GM11168 (cell line): Measurements from ENCODE around the gene SGPP2.

ENCODE experiments used
- in situ Hi-C: fragments of 300-500 bp; cut with MboI; formaldehyde crosslinking; loops from one replicate; pipeline ENCODE4 v1.12.0; 2022; ENCODE audit warnings: low sequenced_read_pairs; ENCODE audit not compliant: unreplicated experiment

SGPP2 gene

GRCh38 chr2:222459983-222460382, 35.6 kb downstream of the SGPP2 start:
- in situ Hi-C loops, result no loop called here

GRCh38 chr2:222465746-222466145, 41.4 kb downstream of the SGPP2 start:
- in situ Hi-C loops, result no loop called here

GRCh38 chr2:222468346-222468745, 44.0 kb downstream of the SGPP2 start:
- in situ Hi-C loops, result no loop called here

- in situ Hi-C loops, result no loop called here
Observed at GRCh38 chr2:222470802-222471468, 46.6 kb downstream of the SGPP2 start.

DNA sequence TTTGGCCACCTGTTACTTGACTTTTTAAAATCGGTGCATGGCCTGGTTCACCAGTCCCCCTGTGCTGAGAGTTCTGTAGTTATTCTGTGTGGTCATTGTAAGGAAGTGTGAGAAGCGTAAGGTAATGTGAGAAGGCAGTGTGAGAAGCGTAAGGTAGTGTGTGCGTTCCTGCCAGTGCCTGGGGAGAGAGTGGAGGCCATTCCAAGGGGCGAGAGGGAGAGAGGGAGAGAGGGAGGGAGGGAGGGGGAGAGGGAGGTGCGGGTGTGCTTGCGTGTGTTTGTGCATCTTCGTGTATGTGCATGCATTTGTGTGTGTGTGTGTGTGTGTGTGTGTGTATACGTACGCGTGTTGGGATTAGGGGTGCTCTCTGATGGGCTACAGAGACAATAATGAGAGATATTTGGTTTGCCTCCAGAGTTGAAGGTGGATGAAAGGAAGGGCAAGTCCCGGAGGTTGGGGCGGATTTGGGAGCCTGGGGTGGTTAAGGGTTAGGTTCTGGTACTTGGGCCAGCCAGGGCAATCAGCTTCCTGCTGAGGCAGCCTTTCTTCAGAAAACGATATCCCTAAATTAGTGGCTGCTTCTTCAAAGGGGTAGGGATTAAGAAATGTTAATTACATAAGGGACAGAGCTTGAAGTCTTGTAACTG, 53.7 kb downstream of the SGPP2 start:
- in situ Hi-C loops, result no loop called here

DNA sequence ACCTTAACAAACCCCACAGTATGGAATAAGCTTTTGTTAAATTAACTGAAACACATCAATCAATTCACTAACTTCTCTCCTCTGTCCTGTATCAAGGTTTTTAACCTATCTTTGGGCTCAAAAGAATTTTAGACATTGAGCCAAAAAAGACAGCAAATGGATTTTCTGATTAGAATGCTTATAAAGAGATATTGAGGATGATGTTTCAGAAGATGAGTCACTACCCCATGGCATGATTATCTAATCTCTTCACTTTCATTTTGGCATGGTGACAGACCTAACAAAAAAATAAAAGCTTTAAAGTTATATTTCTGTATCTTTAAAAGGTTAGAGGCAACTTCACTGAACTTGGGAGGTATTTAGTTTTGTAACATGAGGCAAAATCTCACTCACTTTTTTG, 55.5 kb downstream of the SGPP2 start:
- in situ Hi-C loops, result no loop called here

GRCh38 chr2:222480497-222480896, 56.2 kb downstream of the SGPP2 start:
- in situ Hi-C loops, result no loop called here

DNA sequence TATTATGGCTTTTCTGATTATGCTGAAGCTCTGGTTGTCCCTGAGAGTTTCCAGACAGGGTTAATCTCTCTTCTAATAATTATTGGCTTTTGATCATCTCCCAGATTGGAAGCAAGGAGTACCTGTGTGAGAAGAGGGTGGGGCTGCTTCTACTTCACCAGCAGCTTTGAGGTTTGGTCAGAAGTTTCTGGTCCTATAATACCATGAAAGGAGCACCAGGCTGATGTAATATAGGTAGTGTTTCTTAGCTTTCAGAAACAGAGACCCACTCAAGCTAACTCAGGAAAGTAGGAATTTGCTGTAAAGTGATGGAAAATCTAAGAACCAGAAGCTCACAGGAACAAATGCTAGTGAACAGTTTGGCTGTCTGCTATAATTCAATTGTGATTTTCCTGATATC, 57.6 kb downstream of the SGPP2 start:
- in situ Hi-C loops, result no loop called here

GRCh38 chr2:222483513-222484039, 59.2 kb downstream of the SGPP2 start:
- in situ Hi-C loops, result no loop called here

DNA sequence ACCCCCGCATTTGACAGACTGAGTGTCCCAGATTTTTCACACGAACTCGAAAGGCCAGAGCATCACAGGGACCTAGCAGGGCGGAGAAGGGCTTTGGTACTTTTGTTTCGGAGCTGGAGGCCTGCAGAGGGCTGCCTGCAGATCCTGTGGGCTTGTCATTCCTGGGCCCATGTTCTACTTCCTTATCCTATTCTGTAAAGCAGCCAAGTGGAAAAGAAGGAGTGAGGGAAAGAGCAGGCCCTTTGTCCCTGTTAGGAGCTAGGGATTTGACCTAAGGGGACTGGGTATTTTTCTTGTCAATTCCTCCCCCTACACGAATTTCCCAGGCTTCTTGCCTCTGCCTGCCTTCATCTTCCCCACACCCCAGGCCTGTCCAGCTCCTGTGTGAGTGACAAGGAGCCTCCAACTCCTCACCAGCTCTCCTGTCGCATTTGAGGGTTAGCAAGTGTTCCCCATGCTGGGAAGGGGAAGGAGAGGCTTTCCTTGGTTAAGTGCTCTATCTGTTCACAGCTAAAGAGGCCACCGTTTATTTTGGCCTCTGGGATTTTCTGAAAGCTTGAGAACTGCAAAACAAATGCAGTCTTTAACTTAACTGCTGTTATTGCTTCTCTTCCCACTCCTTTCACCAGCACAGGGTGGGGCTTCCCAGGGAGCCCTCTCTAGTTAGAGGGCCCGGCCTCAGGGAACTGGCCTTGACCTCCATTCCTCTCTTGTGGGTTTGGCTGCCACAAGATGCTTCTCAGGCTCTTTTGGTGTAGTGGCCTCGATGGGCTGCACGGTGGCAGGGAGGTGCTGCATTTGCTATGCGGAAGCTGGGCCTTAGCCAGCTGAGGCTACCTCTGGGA, 61.2 kb downstream of the SGPP2 start:
- in situ Hi-C loops, result no loop called here

DNA sequence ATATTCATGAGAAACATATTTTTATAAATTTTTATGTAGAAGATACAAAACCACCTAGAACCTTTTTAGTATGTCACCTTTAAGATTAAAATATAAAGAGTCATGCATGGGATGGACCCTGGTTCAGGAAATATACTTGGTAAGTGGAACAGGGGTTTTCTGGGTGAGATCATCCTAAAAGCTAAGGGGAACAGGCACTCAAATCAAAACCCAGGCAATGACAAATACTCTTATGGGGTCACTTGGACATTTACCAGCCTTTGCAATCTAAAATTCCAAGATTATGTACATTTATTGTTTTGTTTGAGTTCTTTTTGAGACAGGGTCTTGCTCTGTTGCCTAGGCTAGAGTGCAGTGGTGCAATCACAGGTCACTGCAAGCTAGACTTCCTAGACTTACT, 65.8 kb downstream of the SGPP2 start:
- in situ Hi-C loops, result no loop called here

DNA sequence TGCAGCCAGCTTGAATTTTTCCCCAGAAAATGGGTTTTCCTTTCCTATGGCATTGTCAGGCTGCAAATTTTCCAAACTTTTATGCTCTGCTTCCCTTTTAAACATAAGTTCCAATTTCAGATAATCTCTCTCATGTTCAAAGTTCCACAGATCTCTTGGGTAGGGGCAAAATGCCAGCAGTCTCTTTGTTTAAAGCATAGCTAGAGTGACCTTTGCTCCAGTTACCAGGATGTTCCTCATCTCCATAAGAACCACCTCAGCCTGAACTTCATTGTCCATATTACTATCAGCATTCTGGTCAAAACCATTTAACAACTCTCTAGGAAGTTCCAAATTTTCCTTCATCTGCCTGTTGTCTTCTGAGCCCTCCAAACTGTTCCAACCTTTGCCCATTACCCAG, 68.3 kb downstream of the SGPP2 start:
- in situ Hi-C loops, result no loop called here

GRCh38 chr2:222494104-222494739, 69.9 kb downstream of the SGPP2 start:
- in situ Hi-C loops, result no loop called here

GRCh38 chr2:222495388-222495787, 71.0 kb downstream of the SGPP2 start:
- in situ Hi-C loops, result no loop called here

DNA sequence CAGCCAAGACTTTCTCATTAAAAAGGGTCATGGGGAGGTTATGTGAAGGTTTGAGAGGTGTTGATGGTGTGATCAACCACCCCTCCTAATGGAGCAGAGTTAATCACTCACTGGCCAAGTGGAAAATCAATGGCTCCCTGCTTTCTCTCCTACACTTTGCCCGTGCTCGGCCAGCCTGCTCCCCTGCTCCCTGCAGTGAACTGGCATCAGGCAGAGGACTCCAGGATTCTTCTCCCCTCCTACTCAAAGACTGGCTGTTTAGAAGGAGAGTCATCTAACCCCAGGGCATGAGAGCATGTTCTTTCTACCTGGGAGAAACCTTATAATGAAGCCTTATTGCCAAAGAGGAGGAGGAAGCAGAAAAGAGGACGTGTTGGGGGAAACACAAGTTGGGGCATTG, 74.9 kb downstream of the SGPP2 start:
- in situ Hi-C loops, result no loop called here

DNA sequence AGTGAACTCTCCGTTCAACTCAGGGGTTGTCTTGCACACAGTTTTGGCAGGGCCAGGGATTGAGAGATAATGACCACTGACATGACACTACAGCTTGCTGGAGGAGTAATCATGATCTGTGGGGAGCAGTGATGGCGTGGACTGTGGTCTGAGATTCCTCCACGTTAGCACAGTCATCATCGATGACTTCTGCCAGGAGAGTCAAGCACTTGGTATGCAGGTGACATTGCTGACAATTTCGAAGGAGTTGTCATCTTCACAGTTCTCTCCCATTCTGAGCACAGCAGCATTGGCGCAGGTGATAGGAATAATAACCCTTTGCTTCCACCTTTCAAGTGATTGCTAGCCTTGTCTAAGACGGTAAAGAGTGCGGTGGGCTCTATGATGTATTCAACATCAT, 79.8 kb downstream of the SGPP2 start:
- in situ Hi-C loops, result no loop called here

DNA sequence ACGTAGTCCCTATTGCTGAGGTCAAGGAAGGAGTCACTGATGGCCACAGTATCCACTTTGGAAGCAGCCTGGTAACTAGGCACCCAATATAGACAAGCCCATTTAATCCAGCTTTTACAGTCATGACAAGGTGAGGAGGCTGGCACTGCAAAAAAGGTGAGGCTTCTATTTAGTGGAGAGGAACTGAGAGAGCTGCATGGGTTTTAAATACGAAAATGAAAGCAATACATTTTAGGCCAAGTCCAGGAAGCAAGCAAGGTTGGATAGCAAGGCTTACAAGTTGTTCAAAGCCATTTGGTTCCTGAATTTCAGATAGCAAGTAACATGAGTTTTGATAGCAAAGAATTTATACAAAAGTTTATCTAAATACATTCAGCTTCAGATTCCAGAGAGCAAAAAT, 80.4 kb downstream of the SGPP2 start:
- in situ Hi-C loops, result no loop called here

DNA sequence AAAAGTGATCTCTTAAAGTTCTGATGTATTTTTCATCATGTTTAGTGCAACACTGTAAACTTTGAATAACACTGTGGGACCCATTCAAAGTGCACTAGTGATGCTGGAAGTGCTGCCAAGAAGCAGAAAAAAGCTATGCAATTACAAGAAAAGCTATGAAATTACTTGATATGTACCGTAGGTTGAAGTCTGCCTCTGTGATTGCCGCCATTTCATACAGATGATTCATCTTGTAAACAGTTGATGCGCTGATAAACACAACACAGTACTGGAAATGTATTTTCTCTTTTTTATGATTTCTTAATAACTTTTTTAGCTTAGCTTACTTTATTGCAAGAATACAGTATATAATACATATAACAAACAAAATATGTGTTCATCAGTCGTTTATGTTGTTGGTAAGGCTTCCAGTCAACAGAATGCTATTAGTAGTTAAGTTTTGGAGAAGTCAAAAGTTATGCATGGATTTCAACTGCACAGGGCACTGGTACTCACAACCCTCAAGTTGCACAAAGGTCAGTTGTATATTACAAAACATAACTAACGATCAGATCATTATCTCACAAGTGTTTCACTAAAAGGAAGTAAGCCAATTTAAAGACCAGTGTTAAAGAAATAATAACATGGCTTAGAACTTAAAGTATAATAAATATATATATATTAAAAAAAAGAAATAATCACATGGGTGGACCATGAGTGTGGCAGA, 82.0 kb downstream of the SGPP2 start:
- in situ Hi-C loops, result no loop called here

DNA sequence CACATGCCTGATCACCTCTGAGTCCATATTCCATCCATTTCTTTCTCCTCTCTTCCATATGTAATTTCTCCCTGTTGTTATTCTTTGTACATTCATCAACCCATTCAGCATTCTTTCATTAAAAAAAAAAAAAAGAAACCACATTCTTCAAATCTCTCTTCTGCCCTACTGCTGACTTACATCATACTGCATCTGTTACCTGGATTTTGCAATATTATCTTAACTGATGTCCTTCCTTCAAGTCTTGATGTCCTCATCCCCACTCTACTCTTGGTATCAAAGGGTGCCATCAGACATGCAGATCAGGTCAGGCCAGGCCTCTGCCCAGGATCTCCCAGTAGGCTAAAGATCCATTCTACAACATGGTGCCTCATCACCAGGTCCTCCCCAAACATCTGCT, 90.6 kb downstream of the SGPP2 start:
- in situ Hi-C loops, result no loop called here
